ENCODE data around the gene ZNF227. TPM values are rescaled to one million over a fixed set of nuclear protein-coding genes. Genes with fewer than 3 reads are reported as not detected.

The ZNF227 gene
- total RNA-seq, 1 experiment from 2014 or later, result 8.7 TPM

DNA sequence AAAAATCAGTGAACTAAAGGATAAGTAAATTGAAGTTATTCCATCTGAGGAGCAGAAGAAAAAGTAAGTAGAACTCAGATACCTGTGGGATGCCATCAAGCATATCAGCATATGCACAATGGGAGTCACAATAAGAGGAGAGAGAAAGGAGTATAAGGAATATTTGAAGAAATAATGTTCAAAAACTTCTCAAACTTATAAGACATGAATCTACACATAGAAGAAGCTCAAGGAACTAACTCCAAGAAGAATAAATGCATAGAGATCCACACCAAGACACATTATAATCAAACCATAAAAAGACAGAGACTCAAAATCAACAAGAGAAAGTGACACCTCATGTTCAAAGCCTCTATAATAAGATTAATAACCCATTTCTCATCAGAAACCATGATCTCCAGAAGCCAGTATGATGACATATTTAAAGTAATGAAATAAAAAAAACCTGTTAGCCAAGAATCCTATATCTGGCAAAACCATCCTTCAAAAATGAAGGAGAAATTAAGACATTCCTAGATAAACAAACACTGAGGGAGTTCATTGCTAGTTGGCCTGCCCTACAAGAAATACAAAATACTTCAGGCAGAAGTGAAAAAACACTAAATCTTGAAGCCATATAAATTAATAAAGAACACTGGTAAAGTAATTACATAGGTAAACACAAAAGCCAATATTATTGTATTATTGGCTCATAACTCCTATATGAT, 43.5 kb downstream of the ZNF227 start:
- POLR2A ChIA-PET (ENCODE audit: unreplicated experiment), result no interaction called here
- CTCF ChIA-PET, result no interaction called here
- H3K9me3 ChIP-seq (ENCODE audit: low read length), result no peaks in the 10 kb centered on the region

DNA sequence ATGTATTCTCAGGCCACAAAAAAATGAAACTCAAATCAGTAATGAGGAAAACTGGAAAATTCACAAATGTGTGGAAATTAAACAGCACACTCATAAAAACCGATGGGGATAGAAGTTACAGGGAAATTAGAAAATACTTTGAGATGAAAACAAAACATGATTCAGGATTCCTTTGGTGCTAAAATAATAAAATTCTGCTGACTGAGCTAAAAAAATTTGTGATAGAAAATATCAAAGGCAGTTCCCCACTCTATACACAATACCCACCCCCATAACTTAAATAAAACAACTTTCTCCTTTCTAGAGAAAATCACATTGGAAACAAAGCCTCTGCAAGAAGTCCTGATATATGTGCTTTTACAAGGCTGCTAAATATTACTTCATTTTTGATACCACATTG, 45.8 kb downstream of the ZNF227 start:
- H3K27me3 ChIP-seq (ENCODE audit: low read length), result no peaks in the 10 kb centered on the region
- CTCF ChIA-PET, result no interaction called here
- H3K4me3 ChIP-seq (ENCODE audit: low read length), result no peak overlapping the region
- no peak overlapping the region for H2AFZ ChIP-seq (ENCODE audit: low read length)
- DNase-seq (no peak), ATAC-seq (no peak)
- TF ChIP-seq CTCF (conservative IDR thresholded peaks at IDR 0.05; ENCODE audit: low read depth, low read length), result no peak
- TF ChIP-seq EZH2phosphoT487 (IDR thresholded peaks at IDR 0.05; ENCODE audit: borderline replicate concordance, low read length), result no peak
- no peak for TF ChIP-seq EZH2 (IDR thresholded peaks at IDR 0.05; ENCODE audit: low read length, unreplicated experiment)
- POLR2A ChIA-PET (ENCODE audit: unreplicated experiment), result interaction anchor here (0.7 kb wide), 1 partner anchor 30 kb away, joined by 3 read pairs; no protein-coding TSS in a partner anchor
- H3K9me3 ChIP-seq (ENCODE audit: low read length), result no peaks in the 10 kb centered on the region
- H3K4me2 ChIP-seq (ENCODE audit: low read length), result no peak overlapping the region
- H3K27ac ChIP-seq (ENCODE audit: low read length), result no peak overlapping the region
- H3K9ac ChIP-seq (ENCODE audit: low read length), result no peak overlapping the region
- peaks cover 12% of the 10 kb centered on the region; the same call in 1 of the 2 replicates for H3K4me1 ChIP-seq (ENCODE audit: insufficient read depth, low read length)
- BruUV-seq (replicated peaks), result no TSS peak
- H3K9me2 ChIP-seq (replicated peaks; ENCODE audit: low read length), result no peaks in the 10 kb centered on the region
- no peaks in the 10 kb centered on the region for H3K36me3 ChIP-seq (ENCODE audit: low read depth, low read length)
- intact Hi-C loops (cut with micrococcal nuclease), result loop anchor here (2.0 kb wide), 1 partner anchor 47 kb away; the partner anchor contains the start of gene ZNF235
- no peaks in the 10 kb centered on the region for H3K79me2 ChIP-seq (ENCODE audit: low read length)
- no peaks in the 10 kb centered on the region for H4K20me1 ChIP-seq (ENCODE audit: low read length)
- no peaks in the 10 kb centered on the region for H3F3A ChIP-seq (ENCODE audit: low read length, unreplicated experiment)

More for the DNA sequence above, 43.5 kb downstream of the ZNF227 start:
- no peak for TF ChIP-seq CTCF (conservative IDR thresholded peaks at IDR 0.05; ENCODE audit: low read depth, low read length)
- TF ChIP-seq EZH2 (IDR thresholded peaks at IDR 0.05; ENCODE audit: low read length, unreplicated experiment), result no peak
- TF ChIP-seq EZH2phosphoT487 (IDR thresholded peaks at IDR 0.05; ENCODE audit: borderline replicate concordance, low read length), result no peak
- ATAC-seq (no peak), DNase-seq (no peak)
- H3K27me3 ChIP-seq (ENCODE audit: low read length), result no peaks in the 10 kb centered on the region
- H3K9ac ChIP-seq (ENCODE audit: low read length), result no peak overlapping the region
- H3K36me3 ChIP-seq (ENCODE audit: low read depth, low read length), result no peaks in the 10 kb centered on the region
- no TSS peak for BruUV-seq (replicated peaks)
- no peak overlapping the region for H3K4me2 ChIP-seq (ENCODE audit: low read length)
- H3K9me2 ChIP-seq (replicated peaks; ENCODE audit: low read length), result no peaks in the 10 kb centered on the region
- no peaks in the 10 kb centered on the region for H3F3A ChIP-seq (ENCODE audit: low read length, unreplicated experiment)
- H3K4me3 ChIP-seq (ENCODE audit: low read length), result no peak overlapping the region
- H4K20me1 ChIP-seq (ENCODE audit: low read length), result no peaks in the 10 kb centered on the region
- H3K27ac ChIP-seq (ENCODE audit: low read length), result no peak overlapping the region
- H3K79me2 ChIP-seq (ENCODE audit: low read length), result no peaks in the 10 kb centered on the region
- intact Hi-C loops (cut with micrococcal nuclease), result no loop called here
- peaks cover 12% of the 10 kb centered on the region; the same call in 1 of the 2 replicates for H3K4me1 ChIP-seq (ENCODE audit: insufficient read depth, low read length)
- H2AFZ ChIP-seq (ENCODE audit: low read length), result no peak overlapping the region

DNA sequence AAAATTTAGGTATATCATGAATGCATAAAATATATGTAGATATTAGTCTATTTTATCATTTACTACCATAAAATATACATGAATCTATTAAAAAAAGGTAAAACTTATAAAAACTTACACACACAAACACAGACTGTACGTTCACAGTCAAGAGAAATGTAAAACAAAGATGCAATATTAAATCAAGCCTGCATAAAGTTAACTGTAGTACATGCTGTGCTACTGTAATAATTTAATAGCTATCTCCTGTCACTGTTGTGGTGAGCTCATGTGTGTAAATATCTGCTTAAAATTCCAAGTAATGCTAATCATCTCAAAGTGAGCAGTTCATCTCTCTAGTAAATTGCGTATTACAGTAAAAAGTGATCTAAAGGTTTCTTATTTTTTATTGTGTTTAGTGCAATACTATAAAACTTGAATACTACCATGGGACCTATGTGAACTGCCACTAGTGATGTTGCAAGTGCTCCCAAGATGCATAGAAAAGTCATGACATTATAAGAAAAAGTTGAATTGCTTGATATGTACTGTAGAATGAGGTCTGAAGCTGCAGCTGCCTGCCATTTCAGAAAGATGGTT, 46.6 kb downstream of the ZNF227 start:
- intact Hi-C loops (cut with micrococcal nuclease), result loop anchor here (2.0 kb wide), 1 partner anchor 46 kb away; the partner anchor contains the start of gene ZNF235
- Histone ChIP-seq H3K4me1 (ENCODE audit: insufficient read depth, low read length) (peaks cover 12% of the 10 kb centered on the region; the same call in 1 of the 2 replicates), H3F3A (ENCODE audit: low read length, unreplicated experiment) (no peaks in the 10 kb centered on the region), H4K20me1 (ENCODE audit: low read length) (no peaks in the 10 kb centered on the region), H3K27ac (ENCODE audit: low read length) (no peak overlapping the region), H3K9me2 (replicated peaks; ENCODE audit: low read length) (no peaks in the 10 kb centered on the region), H3K4me3 (ENCODE audit: low read length) (no peak overlapping the region), H3K9me3 (ENCODE audit: low read length) (no peaks in the 10 kb centered on the region), H3K79me2 (ENCODE audit: low read length) (no peaks in the 10 kb centered on the region), H3K36me3 (ENCODE audit: low read depth, low read length) (no peaks in the 10 kb centered on the region), H3K9ac (ENCODE audit: low read length) (no peak overlapping the region), H3K4me2 (ENCODE audit: low read length) (peak overlapping the region; percentile 85), H2AFZ (ENCODE audit: low read length) (0 out of 2 replicates have a peak overlapping the region, but pooled peaks have one; percentile 95), H3K27me3 (ENCODE audit: low read length) (no peaks in the 10 kb centered on the region)
- DNase-seq (peak; percentile 4), ATAC-seq (no peak)
- POLR2A ChIA-PET (ENCODE audit: unreplicated experiment), result interaction anchor here (0.7 kb wide), 1 partner anchor 29 kb away, joined by 3 read pairs; no protein-coding TSS in a partner anchor
- no TSS peak for BruUV-seq (replicated peaks)
- CTCF ChIA-PET, result no interaction called here
- no peak for TF ChIP-seq CTCF (conservative IDR thresholded peaks at IDR 0.05; ENCODE audit: low read depth, low read length)
- no peak for TF ChIP-seq EZH2phosphoT487 (IDR thresholded peaks at IDR 0.05; ENCODE audit: borderline replicate concordance, low read length)
- TF ChIP-seq EZH2 (IDR thresholded peaks at IDR 0.05; ENCODE audit: low read length, unreplicated experiment), result no peak

Measured in PC-3 (cell line).